HG03196 (cell line): ENCODE results near the gene FRMD4B.
A peak's percentile ranks its signal among the peaks of the same experiment; 100 is the strongest.

ENCODE experiments used
- ATAC-seq: cut with Tn5 transposase; IDR thresholded peaks from one replicate; pipeline ENCODE4 v1.9.1; 2021; ENCODE audit not compliant: unreplicated experiment

Gene FRMD4B

DNA sequence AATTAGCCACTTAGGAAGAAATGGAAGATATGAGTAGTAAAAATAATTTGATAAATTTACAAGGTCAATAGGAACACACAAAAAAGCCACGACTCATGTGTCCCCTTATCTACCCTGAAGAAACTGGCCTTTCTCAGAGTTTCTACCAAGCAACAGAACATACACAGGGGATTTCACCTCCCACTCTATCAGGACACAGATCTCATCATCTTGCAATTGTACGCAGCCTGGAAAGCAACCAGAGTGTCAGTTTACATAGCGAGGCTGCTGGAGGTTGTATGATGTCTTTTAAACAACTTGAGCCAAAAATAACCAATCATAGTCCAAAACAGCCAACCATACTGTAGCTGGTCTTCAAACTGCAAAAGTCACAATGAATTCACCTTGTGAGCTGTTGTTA, 243.8 kb downstream of the FRMD4B start:
- ATAC-seq: no peak

GRCh38 chr3:69141313-69141712, 244.6 kb downstream of the FRMD4B start:
- no peak for ATAC-seq

GRCh38 chr3:69137412-69137811, 248.5 kb downstream of the FRMD4B start:
- ATAC-seq: no peak

GRCh38 chr3:69137005-69137404, 248.9 kb downstream of the FRMD4B start:
- ATAC-seq: no peak

DNA sequence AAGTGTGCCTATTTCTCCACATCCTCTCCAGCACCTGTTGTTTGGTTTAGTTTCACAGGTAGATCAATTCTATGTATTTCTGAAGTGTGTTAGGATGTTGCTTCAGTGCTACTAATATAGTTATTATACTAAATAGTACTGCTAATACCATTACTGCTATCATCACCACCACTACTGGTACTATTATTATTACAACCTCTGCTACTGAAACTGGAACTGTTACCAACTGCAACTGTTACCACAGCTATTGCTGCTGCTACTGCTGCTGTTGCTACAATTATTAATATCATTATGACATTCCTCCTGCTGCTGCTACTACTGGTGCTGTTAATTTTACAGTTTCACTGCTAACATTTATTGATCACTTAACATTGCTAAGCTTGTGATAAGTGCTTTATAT, 255.2 kb downstream of the FRMD4B start:
- peak; percentile 80 for ATAC-seq

DNA sequence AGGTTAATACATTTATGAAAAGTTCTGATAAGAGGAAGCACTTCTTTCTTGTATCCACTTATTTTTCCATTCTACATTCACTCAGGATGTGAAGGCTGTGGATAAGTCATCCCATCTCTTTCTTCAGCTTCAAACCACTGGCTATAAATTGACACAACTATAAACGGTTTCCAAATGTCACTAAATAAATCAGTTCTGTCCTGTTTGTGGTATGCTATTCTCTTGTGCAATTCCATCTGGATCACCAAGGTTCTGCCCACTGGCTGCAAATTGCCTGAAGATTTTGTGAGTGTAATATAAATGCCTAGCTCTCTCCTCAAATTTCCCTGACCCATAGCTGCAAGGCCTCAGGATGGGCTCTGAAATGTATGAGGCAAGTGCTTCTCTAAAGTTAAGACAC, 256.4 kb downstream of the FRMD4B start:
- no peak for ATAC-seq

GRCh38 chr3:69128509-69128908, 257.4 kb downstream of the FRMD4B start:
- no peak for ATAC-seq

GRCh38 chr3:69126999-69127398, 258.9 kb downstream of the FRMD4B start:
- ATAC-seq: no peak

DNA sequence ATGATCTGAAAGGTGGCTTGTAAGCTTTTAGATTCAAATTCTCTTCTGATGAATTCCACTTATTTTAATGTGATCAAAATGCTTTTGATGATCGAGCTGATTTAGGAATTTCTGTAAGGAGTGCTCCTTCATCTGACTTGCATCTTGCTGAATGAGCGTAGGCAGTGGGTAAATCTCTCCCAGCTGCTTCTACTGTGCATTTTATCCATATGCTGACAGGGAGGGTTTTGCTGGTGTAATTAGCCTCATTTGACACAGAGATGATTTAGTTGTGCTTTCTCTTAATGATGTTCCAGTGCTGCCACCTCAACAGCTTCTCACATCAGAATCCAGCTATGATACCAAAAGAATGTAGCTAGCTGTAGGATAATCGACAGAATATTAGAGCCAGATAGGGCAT, 259.7 kb downstream of the FRMD4B start:
- no peak for ATAC-seq

GRCh38 chr3:69122403-69122802, 263.5 kb downstream of the FRMD4B start, which contains the start of gene LMOD3:
Gene LMOD3 (minus strand): TSS chr3:69122595. CDS start chr3:69122386, 209 bp downstream.
- no peak for ATAC-seq

DNA sequence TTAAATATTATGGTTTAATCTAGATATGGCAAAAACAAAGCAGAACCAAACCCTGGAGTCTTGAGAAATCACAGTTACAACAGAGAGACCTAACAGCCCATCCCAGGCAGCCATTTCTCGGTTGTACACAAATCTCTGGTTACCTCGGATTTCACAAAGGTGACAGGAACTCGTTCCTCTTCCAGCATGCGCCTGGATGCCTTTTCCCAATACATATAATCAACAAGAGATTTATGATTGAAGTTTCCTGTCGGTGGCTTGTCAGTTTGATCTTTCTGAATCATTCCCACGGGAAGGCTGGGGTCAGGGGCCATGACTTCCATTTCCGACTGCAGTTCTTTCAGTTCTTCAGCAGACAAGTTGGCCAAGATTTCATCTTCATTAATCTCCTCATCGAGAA, 263.9 kb downstream of the FRMD4B start:
- no peak for ATAC-seq

DNA sequence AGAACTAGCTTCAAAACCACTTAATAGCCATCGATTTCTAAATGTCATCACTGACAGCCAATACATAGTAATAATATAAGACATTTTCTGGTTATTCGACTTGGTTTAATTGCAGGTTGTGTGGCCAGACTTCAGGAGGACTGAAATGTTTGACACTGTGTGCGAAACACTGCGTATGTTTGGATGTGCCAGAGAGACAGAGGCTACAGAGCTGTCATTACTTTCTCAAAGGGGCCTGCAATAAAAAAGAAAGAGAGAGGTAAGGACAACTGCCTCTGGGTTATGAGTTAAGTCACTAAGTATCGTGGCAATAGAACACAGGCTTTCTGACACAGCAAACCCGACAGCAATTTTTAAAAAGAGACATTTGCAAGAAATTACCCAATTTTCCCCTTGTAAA, 264.4 kb downstream of the FRMD4B start:
- no peak for ATAC-seq

GRCh38 chr3:69120879-69121464, 264.9 kb downstream of the FRMD4B start:
- peak; percentile 77 for ATAC-seq
